Pancreas (tissue), 10 donors: Measurements from ENCODE around the gene ANKS6. TPM values are rescaled to one million over a fixed set of nuclear protein-coding genes. Genes with fewer than 3 reads are reported as not detected.
A peak's percentile ranks its signal among the peaks of the same experiment; 100 is the strongest.

Experiments
- ATAC-seq, 4 donors: fragments of 200-7000 bp; cut with Tn5 transposase; one replicate each; pipeline versions ENCODE4 v1.8.0 to v1.9.1; 2020; ENCODE audit warnings: mild to moderate bottlenecking in 4 of 4, moderate library complexity in 4 of 4
- DNase-seq, 6 donors: peaks; one replicate each; pipeline ENCODE4 v3.0.0-alpha.2; 2020
- FAIRE-seq: peaks from 2 replicates; lab custom pipeline; 2012; peaks lifted over from hg19 to GRCh38; lab: Jason Lieb, UNC
- H3K27ac ChIP-seq, 4 donors: fragments of 200-600 bp; sonication (generic); 1 replicate in 3 of 4; 2 replicates in 1 of 4; pipeline versions ENCODE4 v1.5.0 to v1.8.0; 2020
- H3K27me3 ChIP-seq, 4 donors: fragments of 200-600 bp; one replicate each; pipeline ENCODE4 v1.8.0; 2021
- H3K36me3 ChIP-seq, 3 donors: fragments of 200-600 bp; sonication (generic) in 1 of 3; one replicate each; pipeline versions ENCODE4 v1.5.0 to v1.8.0; 2020 to 2021
- H3K4me1 ChIP-seq, 3 donors: fragments of 200-600 bp; one replicate each; pipeline ENCODE4 v1.8.0; 2021
- H3K4me3 ChIP-seq, 4 donors: fragments of 200-600 bp; sonication (generic) in 2 of 4; one replicate each; pipeline versions ENCODE4 v1.5.0 to v1.8.0; 2020 to 2021
- H3K9me3 ChIP-seq, 4 donors: fragments of 200-600 bp; one replicate each; pipeline ENCODE4 v1.8.0; 2021
- CTCF ChIP-seq, 4 donors: fragments of 200-600 bp; sonication (generic) in 3 of 4; IDR thresholded peaks; one replicate each; pipeline versions ENCODE4 v1.5.0 to v1.8.0; 2021; ENCODE audit warnings: antibody characterized with exemption in 4 of 4
- WGBS, 2 donors: extraction: QIAGEN DNeasy Blood & Tissue Kit; methylation state at CpG; one replicate each; pipeline ENCODE4 v1.1.7; 2013; 5-methylcytosine and 5-hydroxymethylcytosine counted together
- intact Hi-C, 3 donors: fragments of 100-400 bp; cut with DNase I; formaldehyde crosslinking; loops; one replicate each; pipeline versions ENCODE4 v1.11.1 to v1.14.2; 2022
- polyA plus RNA-seq, 2 donors: library from polyadenylated mRNA; stranded (reverse); fragments of 200-250 nt; gene quantifications; one replicate each; pipeline ENCODE4 v1.2.3, GENCODE V29; 2013
- total RNA-seq, 6 donors: library from RNA; stranded (reverse); fragmentation: NEBNext Ultra II Directional in 4 of 6; extraction: Animal tissue kit (Norgen Biotek cat#: 25700) in 4 of 6; gene quantifications; one replicate each; pipeline versions ENCODE4 v1.2.1 to v1.2.4, GENCODE V29; 2021 to 2023
- donor health status: healthy with polysubstance abuse.
- donor health status: DM: no; HTN: no; CAD: no; lungs with moderate emphysema.
- donor health status: DM: no; HTN: no; CAD: no.
- donor health status: control.
- donor health status: control.
- donor health status: Bipolar disorder and iron deficiency.
- donor health status: DM: yes; HTN: yes; CAD: no.
- donor health status: DM: no; HTN: no; CAD: no.
- donor health status: DM: no; HTN: no; CAD: no.
- donor health status: DM: yes; HTN: yes; CAD: no.

The ANKS6 gene
- total and polyA plus RNA-seq, 8 donors = 10.6 to 20.6 (median 12.3) TPM

DNA sequence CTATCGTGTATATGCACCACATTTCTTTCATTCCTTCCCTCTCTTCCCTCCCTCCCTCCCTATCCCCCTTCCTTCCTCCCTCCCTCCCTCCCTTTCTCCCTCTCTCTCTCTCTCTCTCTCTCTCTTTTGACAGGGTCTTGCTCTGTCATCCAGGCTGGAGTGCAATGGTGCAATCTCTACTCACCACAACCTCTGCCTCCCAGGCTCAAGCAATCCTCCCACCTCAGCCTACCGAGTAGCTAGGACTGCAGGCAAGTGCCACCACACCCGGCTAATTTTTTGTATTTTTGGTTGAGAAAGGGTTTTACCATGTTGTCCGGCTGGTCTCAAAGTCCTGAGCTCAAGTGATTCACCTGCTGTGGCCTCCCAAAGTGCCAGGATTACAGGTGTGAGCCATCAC is 1.1 kb upstream of the ANKS6 start:
- H3K36me3 ChIP-seq = no peaks in the 10 kb centered on the region
- WGBS, 2 donors = 85 to 90% methylated on average over 4 of the region's 4 CpGs
- no peaks in the 10 kb centered on the region for H3K9me3 ChIP-seq
- DNase-seq (no peak), FAIRE-seq (no peak), ATAC-seq (no peak)
- intact Hi-C loops = no loop called here
- peaks cover 0 to 7% (median 0%) of the 10 kb centered on the region in 3 donors for H3K4me1 ChIP-seq
- H3K27ac ChIP-seq = no peak overlapping the region
- no peak overlapping the region for H3K4me3 ChIP-seq
- H3K27me3 ChIP-seq = no peaks in the 10 kb centered on the region
- TF ChIP-seq CTCF (IDR thresholded peaks at IDR 0.05) = no peak

DNA sequence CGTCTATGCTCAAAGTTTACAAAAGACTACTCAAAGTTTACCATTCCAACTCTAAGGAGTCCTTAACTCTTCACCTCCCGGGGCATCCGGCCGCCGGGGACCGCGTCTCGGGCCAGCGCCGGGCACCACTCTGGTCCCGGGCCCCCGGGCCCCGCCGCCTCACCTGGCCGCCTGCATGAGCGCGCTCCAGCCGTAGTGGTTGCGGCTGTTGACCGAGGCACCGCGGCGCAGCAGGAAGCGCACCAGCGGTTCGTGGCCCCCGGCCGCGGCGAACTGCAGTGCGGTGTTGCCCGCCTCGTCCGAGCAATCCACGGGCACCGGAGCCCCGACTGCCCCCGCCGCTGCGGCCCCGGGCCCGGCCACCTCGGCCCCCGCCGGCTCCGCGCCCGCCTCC is 388 bp downstream of the ANKS6 start:
- no peaks in the 10 kb centered on the region for H3K9me3 ChIP-seq
- H3K27me3 ChIP-seq = no peaks in the 10 kb centered on the region
- no peak for TF ChIP-seq CTCF (IDR thresholded peaks at IDR 0.05)
- H3K4me3 ChIP-seq = peak overlapping the region; percentile 51 to 81 (median 61)
- no peaks in the 10 kb centered on the region for H3K36me3 ChIP-seq
- peak overlapping the region in 1 of 4 donors; percentile 46 for H3K27ac ChIP-seq
- H3K4me1 ChIP-seq = peaks cover 0 to 9% (median 0%) of the 10 kb centered on the region in 3 donors
- WGBS, 2 donors = 1% methylated on average over 32 to 48 of the region's 48 CpGs
- DNase-seq (peak in 4 of 6 donors; percentile 48 to 78 (median 68)), FAIRE-seq (no peak), ATAC-seq (peak; percentile 28 to 49 (median 31))
- intact Hi-C loops = no loop called here

DNA sequence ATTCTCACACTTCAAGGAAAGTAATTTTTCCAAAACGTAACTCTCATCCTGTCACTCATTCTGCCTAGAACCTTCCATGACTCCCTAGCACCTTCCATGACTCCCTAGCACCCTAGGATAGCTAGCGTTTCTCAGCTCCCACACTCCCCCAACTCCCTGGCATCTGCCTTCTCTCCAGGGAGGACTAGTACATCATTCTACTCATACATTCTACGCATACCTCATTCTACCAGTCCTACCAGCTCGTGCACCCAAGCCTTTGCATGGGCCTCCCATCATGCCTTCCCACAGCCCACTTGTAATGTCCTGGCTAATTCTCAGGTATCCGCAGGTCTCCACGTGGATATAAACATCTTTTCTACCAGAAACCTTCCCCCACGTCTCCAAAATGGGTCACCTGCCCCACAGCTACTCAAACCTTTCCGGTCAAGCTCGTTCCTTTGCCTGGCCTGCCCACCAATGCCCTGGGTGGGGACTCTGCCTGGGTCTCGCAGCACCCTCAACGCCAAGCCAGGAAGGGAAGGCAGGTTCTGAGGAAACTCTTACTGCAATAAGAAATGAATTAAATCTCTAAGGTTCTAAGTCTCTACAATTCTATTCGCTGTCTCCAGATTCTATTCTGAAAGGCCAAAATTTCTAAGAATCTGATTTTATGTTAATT is 930 bp downstream of the ANKS6 start:
- Histone ChIP-seq H3K4me1 (peaks cover 0 to 12% (median 0%) of the 10 kb centered on the region in 3 donors), H3K4me3 (peak overlapping the region; percentile 51 to 81 (median 61)), H3K27ac (peak overlapping the region in 1 of 4 donors; percentile 46), H3K9me3 (no peaks in the 10 kb centered on the region), H3K27me3 (no peaks in the 10 kb centered on the region), H3K36me3 (no peaks in the 10 kb centered on the region)
- DNase-seq (no peak), ATAC-seq (no peak), FAIRE-seq (no peak)
- intact Hi-C loops = no loop called here
- TF ChIP-seq CTCF (IDR thresholded peaks at IDR 0.05) = no peak
- WGBS, 2 donors = 29 to 35% methylated on average over 12 of the region's 12 CpGs

DNA sequence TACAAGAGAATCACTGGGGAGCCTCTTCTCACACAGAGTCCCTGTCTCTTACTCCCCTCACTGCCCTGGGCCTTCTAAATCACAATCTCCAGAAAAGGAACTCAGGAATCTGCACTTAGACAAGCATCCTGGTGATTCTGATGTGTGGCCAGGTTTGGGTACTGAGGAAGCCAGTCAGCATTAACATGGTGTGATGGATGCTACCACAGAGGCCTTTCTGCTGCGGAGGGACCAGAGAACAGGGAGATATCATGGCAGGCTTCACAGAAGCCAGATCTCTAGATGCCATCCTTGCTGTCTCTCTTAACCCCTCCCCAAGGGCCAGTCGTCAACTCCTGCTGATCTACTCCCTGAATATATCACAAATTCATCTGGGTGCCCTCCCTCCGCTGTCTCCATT is 1.6 kb downstream of the ANKS6 start:
- intact Hi-C loops = no loop called here
- H3K9me3 ChIP-seq = no peaks in the 10 kb centered on the region
- no peak for ATAC-seq
- no peak for TF ChIP-seq CTCF (IDR thresholded peaks at IDR 0.05)
- H3K4me1 ChIP-seq = peaks cover 0 to 12% (median 0%) of the 10 kb centered on the region in 3 donors
- no peak overlapping the region for H3K4me3 ChIP-seq
- WGBS, 2 donors = 83 to 87% methylated on average over 3 of the region's 3 CpGs
- H3K36me3 ChIP-seq = no peaks in the 10 kb centered on the region
- no peaks in the 10 kb centered on the region for H3K27me3 ChIP-seq
- no peak overlapping the region for H3K27ac ChIP-seq
- no peak for DNase-seq
- FAIRE-seq = no peak

GRCh38 chr9:98793031-98793430 is 3.3 kb downstream of the ANKS6 start:
- ATAC-seq (no peak), DNase-seq (no peak), FAIRE-seq (no peak)
- Histone ChIP-seq H3K36me3 (no peaks in the 10 kb centered on the region), H3K27ac (no peak overlapping the region), H3K9me3 (no peaks in the 10 kb centered on the region), H3K4me1 (peaks cover 0 to 12% (median 0%) of the 10 kb centered on the region in 3 donors), H3K4me3 (no peak overlapping the region), H3K27me3 (no peaks in the 10 kb centered on the region)
- WGBS, 2 donors = 83 to 86% methylated on average over 2 of the region's 2 CpGs
- intact Hi-C loops = no loop called here
- no peak for TF ChIP-seq CTCF (IDR thresholded peaks at IDR 0.05)
